KG1 (cell line): ENCODE data around the gene ZSWIM5.
"Not testable (repeated sequence)": the region's sequence is repeated elsewhere in the genome, so short reads cannot be mapped to it uniquely, and the experiment has no call there.

Source experiments
- DNase-seq: peaks from one replicate; lab custom pipeline; 2025; lab: John Stamatoyannopoulos, UW

Gene ZSWIM5

DNA sequence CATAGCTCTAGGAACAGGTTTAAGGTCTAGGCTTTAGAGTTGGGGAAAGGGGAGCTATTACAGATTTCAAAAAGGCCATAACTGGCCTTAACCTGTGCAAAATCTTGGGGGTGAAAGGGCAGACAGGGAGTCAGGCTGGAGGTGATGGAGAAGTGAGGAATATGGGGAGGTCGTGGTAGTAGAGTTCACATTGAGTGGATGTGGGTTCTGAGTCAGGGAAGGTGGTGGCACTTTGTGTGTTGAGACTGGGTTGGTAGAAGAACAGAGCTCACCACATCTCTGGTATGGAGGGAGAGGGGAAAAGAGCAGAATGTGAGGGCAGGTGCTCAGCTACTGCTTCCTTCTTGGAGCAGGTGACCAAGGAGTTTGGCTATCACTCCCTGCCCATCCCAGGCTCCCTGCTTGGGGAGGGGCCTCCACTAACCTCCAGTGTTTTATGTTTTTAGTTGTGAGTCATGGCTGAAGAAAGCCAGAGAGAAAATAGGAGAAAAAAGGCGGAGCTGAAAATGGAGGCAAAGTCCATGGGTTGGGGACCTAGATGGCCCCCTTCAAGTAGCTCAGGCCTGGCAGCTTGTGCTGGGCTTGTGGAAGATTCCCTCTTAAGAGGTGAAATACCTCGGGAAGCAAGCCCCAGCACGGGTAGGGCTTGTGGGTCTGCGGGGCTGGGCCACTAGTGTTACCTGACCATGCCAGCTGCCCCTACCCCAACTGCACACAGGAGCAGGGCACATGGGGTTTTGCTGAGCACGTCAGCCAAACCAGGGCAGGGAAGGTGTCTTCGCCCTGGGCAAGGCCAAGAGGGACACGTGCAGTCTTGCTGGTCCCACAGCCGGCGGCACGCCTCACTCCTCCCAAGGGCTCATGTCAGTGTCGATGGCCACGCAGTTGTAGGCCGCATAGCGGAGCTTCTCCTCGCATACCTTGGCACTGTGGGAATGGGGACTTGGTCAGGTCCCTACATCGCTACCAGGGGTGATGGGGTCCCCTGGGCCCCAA, 203.5 kb downstream of the ZSWIM5 start:
- no peak for DNase-seq

DNA sequence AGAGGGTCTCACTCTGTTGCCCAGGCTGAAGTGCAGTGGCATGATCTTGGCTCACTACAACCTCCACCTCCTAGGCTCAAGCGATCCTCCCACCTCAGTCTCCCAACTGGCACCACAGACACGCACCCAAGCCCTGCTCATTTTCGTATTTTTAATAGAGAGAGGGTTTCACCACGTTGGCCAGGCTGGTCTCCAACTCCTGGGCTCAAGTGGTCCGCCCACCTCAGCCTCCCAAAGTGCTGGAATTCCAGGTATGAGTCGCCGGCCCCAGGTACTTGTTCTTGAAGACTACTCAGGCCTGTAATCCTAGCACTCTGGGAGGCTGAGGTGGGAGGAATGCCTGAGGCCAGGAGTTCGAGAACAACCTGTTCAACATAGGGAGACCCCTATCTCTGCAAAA, 204.8 kb downstream of the ZSWIM5 start:
- not testable (repeated sequence) for DNase-seq

DNA sequence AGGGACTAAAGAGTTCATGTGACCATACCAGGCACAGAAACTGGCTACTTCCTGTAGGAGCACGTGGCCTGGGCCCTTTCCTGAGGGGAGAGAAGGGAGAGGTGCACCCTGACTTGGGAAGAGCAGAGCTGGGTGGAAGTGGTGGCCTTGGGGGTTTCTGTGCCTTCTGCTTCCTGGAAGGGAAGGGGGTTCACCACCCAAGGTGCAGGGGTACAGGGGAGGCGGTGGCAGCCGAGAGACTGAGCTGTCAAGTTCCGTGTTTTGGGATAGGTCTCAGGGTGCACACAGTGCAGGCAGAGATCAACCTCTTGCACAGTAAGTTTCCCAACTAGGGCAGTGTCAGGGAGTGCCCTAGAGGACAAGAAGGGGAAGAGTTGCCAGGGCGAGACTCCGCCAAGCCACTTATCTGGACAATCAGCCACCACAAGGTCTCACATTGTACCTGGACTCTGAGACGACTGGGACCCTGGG, 205.4 kb downstream of the ZSWIM5 start:
- DNase-seq = no peak

DNA sequence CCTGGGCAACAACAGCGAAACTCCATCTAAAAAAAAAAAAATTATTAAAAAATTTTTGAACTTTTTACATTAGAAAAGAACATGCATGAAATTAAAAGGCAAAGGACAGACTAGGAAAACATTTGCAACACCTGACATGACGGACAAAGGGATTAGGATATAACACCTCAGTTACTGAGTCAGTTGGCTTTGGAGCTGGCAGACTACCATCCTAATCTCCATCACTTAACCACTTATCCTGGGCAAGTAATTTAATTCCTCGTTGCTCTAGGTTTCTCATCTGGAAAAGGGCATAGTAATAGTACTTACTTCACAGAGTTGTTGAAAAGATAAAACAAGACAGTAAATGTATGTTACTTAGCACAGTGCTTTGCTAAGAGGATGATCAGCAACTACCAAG, 207.2 kb downstream of the ZSWIM5 start:
- no peak for DNase-seq

DNA sequence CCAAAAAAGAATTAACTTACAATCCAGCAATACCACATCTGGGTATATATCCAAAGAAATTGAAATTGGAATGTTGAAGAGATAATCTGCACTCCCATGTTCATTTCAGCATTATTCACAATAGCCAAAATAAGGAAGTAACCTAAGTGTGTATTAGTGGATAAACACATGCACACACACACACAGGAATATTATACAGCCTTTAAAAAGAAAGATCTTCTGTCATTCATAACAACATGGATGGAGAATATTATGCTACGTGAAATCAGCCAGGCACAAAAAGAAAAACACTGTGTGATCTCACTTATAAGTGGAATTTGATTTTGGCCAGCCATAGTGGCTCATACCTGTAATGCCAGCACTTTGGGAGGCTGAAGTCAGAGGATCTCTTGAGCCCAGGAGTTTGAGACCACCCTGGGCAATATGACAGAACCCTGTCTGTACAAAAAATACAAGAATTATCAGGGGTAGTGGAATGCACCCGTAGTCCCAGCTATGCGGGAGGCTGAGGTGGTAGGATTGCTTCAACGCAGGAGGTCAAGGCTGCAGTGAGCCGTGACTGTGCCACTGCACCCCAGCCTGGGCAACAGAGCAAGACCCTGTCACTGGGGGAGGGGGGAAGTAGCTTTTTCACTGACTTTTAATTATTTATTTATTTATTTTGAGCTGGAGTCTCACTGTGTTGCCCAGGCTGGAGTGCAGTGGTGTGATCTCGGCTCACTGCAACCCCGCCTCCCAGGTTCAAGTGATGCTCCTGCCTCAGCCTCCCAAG, 210.8 kb downstream of the ZSWIM5 start:
- DNase-seq = no peak

DNA sequence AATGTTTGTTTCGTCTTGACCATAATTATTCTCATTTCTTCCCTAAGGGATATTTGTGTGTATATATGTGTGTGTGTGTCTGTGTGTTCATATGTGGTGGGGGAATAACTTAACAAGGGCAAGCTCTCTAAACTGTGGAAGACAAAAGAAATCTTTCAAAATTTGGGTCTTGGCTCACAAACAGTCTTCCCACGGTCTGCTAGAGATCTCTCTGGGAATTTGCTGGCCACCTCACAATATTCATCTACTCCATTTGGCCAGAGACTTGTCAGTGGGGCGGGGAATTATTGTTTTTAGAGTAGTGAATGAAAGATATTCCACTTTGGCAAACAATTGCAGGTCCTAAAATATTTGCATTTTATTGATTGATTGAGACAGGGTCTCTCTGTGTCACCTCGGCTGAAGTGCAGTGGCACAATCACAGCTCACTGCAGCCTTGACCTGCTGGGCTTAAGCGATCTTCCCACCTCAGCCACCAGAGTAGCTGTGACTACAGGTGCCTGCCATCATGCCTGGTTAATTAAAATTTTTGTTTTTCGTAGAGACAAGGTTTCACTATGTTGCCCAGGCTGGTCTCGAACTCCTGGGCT, 212.0 kb downstream of the ZSWIM5 start:
- no peak for DNase-seq

DNA sequence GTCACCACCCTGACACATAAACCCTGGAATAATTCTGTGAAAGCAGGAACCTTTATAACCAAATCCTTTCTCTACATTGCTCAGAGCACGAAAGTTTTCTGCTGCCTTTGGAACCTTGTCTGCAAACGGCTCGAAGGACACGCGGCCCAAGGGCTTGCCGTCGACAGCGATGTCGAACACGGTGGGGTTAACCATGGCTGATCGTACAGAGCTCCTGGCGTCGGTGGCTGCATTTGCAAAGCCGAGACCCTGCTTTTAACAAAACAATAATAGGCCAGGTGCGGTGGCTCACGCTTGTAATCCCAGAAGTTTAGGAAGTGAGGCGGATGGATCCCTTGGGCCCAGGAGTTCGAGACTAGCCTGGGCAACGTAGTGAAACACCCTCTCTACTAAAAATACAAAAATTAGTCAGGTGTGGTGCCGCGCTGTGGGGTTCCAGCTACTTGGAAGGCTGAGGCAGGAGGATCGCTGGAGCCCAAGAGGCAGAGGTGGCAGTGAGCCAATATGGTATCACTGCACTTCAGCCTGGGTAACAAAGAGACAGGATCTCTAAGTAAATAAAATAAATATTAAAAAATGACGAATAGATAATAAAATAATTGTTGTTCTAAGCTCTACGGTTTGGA, 217.8 kb downstream of the ZSWIM5 start:
- no peak for DNase-seq

DNA sequence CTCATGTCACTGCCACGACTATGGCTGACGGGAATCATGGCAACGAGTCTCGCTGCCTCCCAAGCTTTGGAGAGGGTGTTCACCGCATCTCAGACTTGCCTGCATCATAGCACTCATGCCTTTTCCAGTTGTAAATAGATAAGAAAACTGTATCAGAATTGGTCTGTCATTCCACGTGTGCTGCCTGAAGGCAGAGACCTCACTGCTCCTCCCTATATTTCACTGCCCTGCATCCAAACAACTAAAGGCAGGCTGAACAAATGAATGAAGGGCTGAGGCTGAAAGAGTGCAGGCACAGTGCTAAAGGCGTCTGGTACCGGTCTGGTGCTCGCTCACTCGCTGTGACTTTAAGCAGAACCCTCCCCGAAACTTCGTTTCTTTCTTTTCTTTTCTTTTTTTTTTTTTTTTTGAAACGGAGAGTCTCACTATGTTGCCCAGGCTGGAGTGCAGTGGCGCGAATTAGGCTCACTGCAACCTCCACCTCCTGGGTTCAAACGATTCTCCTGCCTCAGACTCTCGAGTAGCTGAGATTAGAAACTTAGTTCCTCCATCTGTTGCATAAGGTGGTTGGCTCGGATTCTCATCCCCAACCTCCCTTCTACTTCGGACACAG, 220.6 kb downstream of the ZSWIM5 start:
- DNase-seq = no peak

DNA sequence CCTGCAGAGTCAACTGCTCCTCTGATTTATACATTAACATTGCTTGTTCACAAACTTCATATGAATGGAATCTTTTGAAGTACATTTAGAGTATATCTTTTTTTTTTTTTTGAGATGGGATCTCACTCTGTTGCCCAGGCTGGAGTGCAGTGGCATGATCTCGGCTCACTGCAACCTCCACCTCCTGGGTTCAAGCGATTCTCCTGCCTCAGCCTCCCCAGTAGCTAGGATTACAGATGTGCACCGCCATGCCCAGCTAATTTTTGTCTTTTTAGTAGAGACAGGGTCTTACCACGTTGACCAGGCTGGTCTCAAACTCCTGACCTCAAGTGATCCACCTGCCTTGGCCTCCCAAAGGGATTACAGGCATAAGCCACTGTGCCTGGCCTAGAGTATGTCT, 229.0 kb downstream of the ZSWIM5 start:
- not testable (repeated sequence) for DNase-seq

DNA sequence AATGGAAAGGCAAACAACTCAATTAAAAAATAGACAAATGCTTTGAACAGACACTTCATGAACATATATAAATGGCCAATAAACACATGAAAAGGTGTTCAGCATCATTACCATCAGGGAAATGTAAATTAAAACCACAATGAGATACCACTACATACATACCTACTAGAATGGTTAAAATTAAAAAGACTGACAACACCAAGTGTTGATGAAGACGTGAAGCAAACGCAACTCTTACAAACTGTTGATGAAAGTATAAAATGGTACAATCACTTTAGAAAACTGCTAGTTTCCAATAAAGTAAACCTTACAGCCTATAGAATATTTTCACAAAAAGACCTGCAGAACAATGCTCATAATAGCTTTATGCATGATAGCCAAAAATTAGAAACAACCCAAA, 230.2 kb downstream of the ZSWIM5 start:
- no peak for DNase-seq

DNA sequence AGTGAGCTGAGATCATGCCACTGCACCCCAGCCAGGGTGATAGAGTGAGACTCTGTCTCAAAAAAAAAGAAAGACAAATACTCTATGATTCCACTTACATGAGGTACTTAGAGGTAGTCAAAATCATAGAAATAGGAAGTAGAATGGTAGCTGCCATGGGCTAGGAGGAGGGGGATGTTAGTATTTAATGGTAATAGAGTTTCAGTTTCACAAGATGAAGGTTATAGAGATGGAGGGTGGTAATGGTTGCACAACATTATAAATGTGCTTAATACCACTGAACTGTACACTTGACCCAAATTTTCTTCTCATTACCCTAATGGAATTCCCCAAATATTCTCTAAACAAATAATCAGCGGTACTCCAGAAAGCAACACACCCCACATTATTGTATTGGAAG, 232.8 kb downstream of the ZSWIM5 start:
- no peak for DNase-seq

DNA sequence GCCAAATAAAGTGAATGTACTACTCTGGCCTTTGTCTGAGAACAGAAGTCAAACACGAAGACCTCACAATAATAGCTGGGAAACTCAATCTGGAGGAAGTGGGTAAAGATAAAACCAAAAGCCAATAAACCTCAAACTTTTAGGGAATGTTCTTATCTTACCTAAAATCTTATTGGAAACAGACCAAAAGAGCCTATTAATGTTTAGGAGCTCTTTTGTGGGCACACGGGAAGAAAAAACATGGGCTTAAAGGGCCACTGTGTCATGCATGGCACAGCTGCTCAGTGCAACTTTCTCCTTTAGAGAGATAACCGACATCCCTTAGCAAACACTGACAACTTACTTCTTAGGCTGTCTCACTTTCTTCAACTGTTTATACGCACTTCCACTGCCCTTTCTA, 236.1 kb downstream of the ZSWIM5 start:
- DNase-seq = no peak
